ENCODE results near the gene DGKH. TPM values are rescaled to one million over a fixed set of nuclear protein-coding genes. Genes with fewer than 3 reads are reported as not detected.
"Not testable (repeated sequence)": the region's sequence is repeated elsewhere in the genome, so short reads cannot be mapped to it uniquely, and the experiment has no call there.

Gene DGKH
- total and polyA plus RNA-seq, 8 donors, result 0.61 to 41.5 (median 11.7) TPM

DNA sequence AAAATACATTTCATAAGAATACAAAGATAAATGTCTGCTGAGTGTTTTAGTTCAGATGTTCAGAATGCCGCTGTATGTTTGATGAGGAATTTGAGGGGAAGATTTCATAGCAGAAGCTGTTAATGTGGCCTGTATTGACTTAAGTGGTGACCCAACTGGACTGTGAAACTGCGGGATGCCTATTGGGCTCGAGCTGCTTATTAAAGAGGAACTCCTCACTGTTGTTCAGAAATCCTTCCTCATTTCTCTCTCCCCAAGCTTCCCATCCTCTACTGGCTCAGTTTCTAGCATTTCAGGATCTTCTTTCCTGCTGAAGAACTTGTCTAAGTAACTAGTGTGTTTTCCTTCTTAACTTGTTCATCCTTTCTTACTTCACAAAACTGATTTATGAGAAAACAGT lies 20.4 kb downstream of the DGKH start:
- intact Hi-C loops (cut with DNase I; ENCODE audit: low total_unique reads), result no loop called here
- DNase-seq, result no peak
- WGBS, 5 donors, result 59 to 87% (median 74%) methylated on average over 3 of the region's 3 CpGs
- H3K4me3 ChIP-seq, result no peak overlapping the region
- no peak overlapping the region for H3K27ac ChIP-seq
- H3K36me3 ChIP-seq, result peaks cover 0 to 10% (median 3%) of the 10 kb centered on the region in 4 donors
- no peaks in the 10 kb centered on the region for H3K9me3 ChIP-seq
- no peak for TF ChIP-seq POLR2A (IDR thresholded peaks at IDR 0.05)
- TF ChIP-seq POLR2AphosphoS5 (IDR thresholded peaks at IDR 0.05), result no peak
- TF ChIP-seq EP300 (IDR thresholded peaks at IDR 0.05), result no peak
- no peak for TF ChIP-seq CTCF (IDR thresholded peaks at IDR 0.05)
- peaks cover 0 to 15% (median 0%) of the 10 kb centered on the region in 4 donors for H3K4me1 ChIP-seq
- H3K27me3 ChIP-seq, result no peaks in the 10 kb centered on the region

DNA sequence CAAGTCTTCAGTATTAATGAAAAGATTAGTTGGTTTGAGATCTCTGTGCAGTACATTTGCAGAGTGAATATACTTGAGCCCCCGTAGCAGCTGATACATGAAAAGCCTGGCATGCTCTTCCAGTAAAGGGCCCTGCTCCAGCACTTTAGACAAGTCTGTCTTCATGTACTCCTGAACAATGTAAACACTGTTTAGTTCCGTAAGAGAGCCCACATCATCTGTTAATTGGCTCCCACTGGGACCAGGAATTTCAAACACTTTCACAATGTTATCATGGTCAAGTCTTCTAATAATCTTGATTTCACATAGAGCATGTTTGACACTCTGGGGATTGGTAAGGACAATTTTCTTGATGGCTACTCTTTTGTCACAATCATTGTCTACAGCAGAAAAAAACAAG lies 22.2 kb downstream of the DGKH start:
- Histone ChIP-seq H3K4me1 (peaks cover 0 to 22% (median under 1%) of the 10 kb centered on the region in 4 donors), H3K36me3 (peaks cover 0 to 10% (median 3%) of the 10 kb centered on the region in 4 donors)
- DNase-seq; H3K27me3 ChIP-seq; H3K9me3 ChIP-seq; H3K27ac ChIP-seq; H3K4me3 ChIP-seq; intact Hi-C loops (cut with DNase I; ENCODE audit: low total_unique reads): not testable (repeated sequence)
- WGBS, 5 donors, result 46 to 62% (median 56%) methylated on average over 2 of the region's 2 CpGs

GRCh38 chr13:42071179-42071578 lies 22.7 kb downstream of the DGKH start:
- H3K27ac ChIP-seq; intact Hi-C loops (cut with DNase I; ENCODE audit: low total_unique reads); DNase-seq; H3K4me3 ChIP-seq; H3K27me3 ChIP-seq; H3K9me3 ChIP-seq; H3K36me3 ChIP-seq: not testable (repeated sequence)
- WGBS, 5 donors, result 81 to 89% (median 89%) methylated on average over 4 of the region's 4 CpGs
- peaks cover 0 to 27% (median 4%) of the 10 kb centered on the region in 4 donors for H3K4me1 ChIP-seq

- no peaks in the 10 kb centered on the region for H3K27me3 ChIP-seq
- 73 to 83% (median 78%) methylated on average over 12 of the region's 12 CpGs for WGBS, 5 donors
- peaks cover 0 to 32% (median 4%) of the 10 kb centered on the region in 4 donors for H3K4me1 ChIP-seq
- no peaks in the 10 kb centered on the region for H3K36me3 ChIP-seq
- H3K27ac ChIP-seq, result no peak overlapping the region
- intact Hi-C loops (cut with DNase I; ENCODE audit: low total_unique reads), result no loop called here
- TF ChIP-seq POLR2AphosphoS5 (IDR thresholded peaks at IDR 0.05), result no peak
- no peak for TF ChIP-seq POLR2A (IDR thresholded peaks at IDR 0.05)
- TF ChIP-seq EP300 (IDR thresholded peaks at IDR 0.05), result no peak
- TF ChIP-seq CTCF (IDR thresholded peaks at IDR 0.05), result no peak
- DNase-seq, result peak in 1 of 2 donors; percentile 37
- no peaks in the 10 kb centered on the region for H3K9me3 ChIP-seq
- no peak overlapping the region for H3K4me3 ChIP-seq
Measured at GRCh38 chr13:42071672-42072419, 23.4 kb downstream of the DGKH start.

DNA sequence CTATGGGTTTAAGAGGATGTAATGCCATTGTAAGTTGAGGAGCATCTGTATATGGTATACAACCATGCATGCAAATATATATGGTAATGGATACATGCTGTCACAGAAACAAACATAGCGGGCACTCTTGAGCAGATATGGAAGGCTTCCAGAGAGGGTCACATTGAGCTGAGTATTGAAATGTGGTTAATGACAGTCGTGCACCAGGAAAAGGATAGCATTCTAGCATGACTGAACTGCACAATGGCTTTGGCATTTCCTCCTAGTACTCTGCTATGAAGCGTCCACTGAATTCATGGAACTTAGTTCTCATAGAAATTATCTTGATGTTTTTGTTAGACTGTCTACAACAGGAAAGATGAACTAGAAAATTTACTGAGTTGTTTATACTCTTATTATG lies 25.2 kb downstream of the DGKH start:
- Histone ChIP-seq H3K4me1 (peaks cover 0 to 32% (median 4%) of the 10 kb centered on the region in 4 donors), H3K27ac (no peak overlapping the region), H3K9me3 (no peaks in the 10 kb centered on the region), H3K36me3 (no peaks in the 10 kb centered on the region), H3K4me3 (no peak overlapping the region), H3K27me3 (no peaks in the 10 kb centered on the region)
- 80 to 91% (median 83%) methylated on average over 3 of the region's 3 CpGs for WGBS, 5 donors
- no peak for DNase-seq
- intact Hi-C loops (cut with DNase I; ENCODE audit: low total_unique reads), result no loop called here
- TF ChIP-seq POLR2AphosphoS5 (IDR thresholded peaks at IDR 0.05) (no peak), EP300 (IDR thresholded peaks at IDR 0.05) (no peak), CTCF (IDR thresholded peaks at IDR 0.05) (no peak), POLR2A (IDR thresholded peaks at IDR 0.05) (no peak)
